Liver (tissue), 9 donors: ENCODE data around the gene JMY. TPM values are rescaled to one million over a fixed set of nuclear protein-coding genes. Genes with fewer than 3 reads are reported as not detected.

Experiments used
- DNase-seq: peaks from one replicate; pipeline ENCODE4 v3.0.0-alpha.2; 2017; ENCODE audit warnings: low spot score
- H3K27ac ChIP-seq, 2 donors: one replicate each; pipeline ENCODE4 v1.7.0; 2013; ENCODE audit warnings: inconsistent platforms in 2 of 2, low read length in 2 of 2, control low read depth in 1 of 2, low read depth in 1 of 2, mild to moderate bottlenecking in 1 of 2
- H3K27me3 ChIP-seq, 4 donors: one replicate each; pipeline versions ENCODE4 v1.6.1 to v1.7.0; 2013; ENCODE audit warnings: low read length in 3 of 4, inconsistent platforms in 1 of 4, mild to moderate bottlenecking in 1 of 4, moderate library complexity in 1 of 4; ENCODE audit not compliant: control insufficient read depth in 4 of 4, insufficient read depth in 4 of 4
- H3K36me3 ChIP-seq, 4 donors: one replicate each; pipeline versions ENCODE4 v1.6.1 to v1.7.0; 2013; ENCODE audit warnings: low read length in 3 of 4, mild to moderate bottlenecking in 3 of 4, low read depth in 1 of 4, moderate library complexity in 1 of 4; ENCODE audit not compliant: control insufficient read depth in 4 of 4, insufficient read depth in 3 of 4
- H3K4me1 ChIP-seq, 4 donors: one replicate each; pipeline versions ENCODE4 v1.6.1 to v1.7.0; 2013; ENCODE audit warnings: low read length in 3 of 4, mild to moderate bottlenecking in 3 of 4, moderate library complexity in 1 of 4; ENCODE audit not compliant: control insufficient read depth in 4 of 4, insufficient read depth in 4 of 4
- H3K4me3 ChIP-seq, 3 donors: one replicate each; pipeline versions ENCODE4 v1.6.1 to v1.7.0; 2013; ENCODE audit warnings: low read length in 3 of 3, control low read depth in 1 of 3, low read depth in 1 of 3, mild to moderate bottlenecking in 1 of 3
- H3K9ac ChIP-seq, 2 donors: one replicate each; pipeline ENCODE4 v1.7.0; 2013; ENCODE audit warnings: low read length in 2 of 2, mild to moderate bottlenecking in 2 of 2, moderate library complexity in 2 of 2, control low read depth in 1 of 2, low read depth in 1 of 2
- H3K9me3 ChIP-seq, 4 donors: one replicate each; pipeline versions ENCODE4 v1.6.1 to v1.7.0; 2013; ENCODE audit warnings: low read length in 3 of 4; ENCODE audit not compliant: control insufficient read depth in 4 of 4
- EGR1 ChIP-seq, 2 donors: IDR thresholded peaks; 2 replicates each; pipeline ENCODE4 v1.6.1; 2016 to 2018; ENCODE audit warnings: antibody characterized with exemption in 2 of 2, low read depth in 2 of 2
- FOXA1 ChIP-seq: IDR thresholded peaks from 2 replicates; pipeline ENCODE4 v1.6.1; 2016; ENCODE audit warnings: antibody characterized with exemption
- FOXA2 ChIP-seq: IDR thresholded peaks from 2 replicates; pipeline ENCODE4 v1.6.1; 2016; ENCODE audit warnings: antibody characterized with exemption
- GABPA ChIP-seq, 2 donors: IDR thresholded peaks in 1 of 2; conservative IDR thresholded peaks in 1 of 2; 2 replicates each; pipeline ENCODE4 v1.6.1; 2016; ENCODE audit warnings: antibody characterized with exemption in 2 of 2, mild to moderate bottlenecking in 1 of 2, moderate library complexity in 1 of 2
- HNF4A ChIP-seq, 2 donors: conservative IDR thresholded peaks; 2 replicates each; pipeline ENCODE4 v1.6.1; 2016; ENCODE audit warnings: antibody characterized with exemption in 2 of 2, mild to moderate bottlenecking in 2 of 2
- HNF4G ChIP-seq: IDR thresholded peaks from 2 replicates; pipeline ENCODE4 v1.6.1; 2016; ENCODE audit warnings: antibody characterized with exemption
- JUND ChIP-seq, 2 donors: IDR thresholded peaks; 2 replicates each; pipeline ENCODE4 v1.6.1; 2016; ENCODE audit warnings: antibody characterized with exemption in 2 of 2
- NR2F2 ChIP-seq: IDR thresholded peaks from 2 replicates; pipeline ENCODE4 v1.6.1; 2016; ENCODE audit warnings: antibody characterized with exemption
- RAD21 ChIP-seq, 2 donors: IDR thresholded peaks; 2 replicates each; pipeline ENCODE4 v1.6.1; 2016; ENCODE audit warnings: antibody characterized with exemption in 2 of 2, mild to moderate bottlenecking in 2 of 2
- RXRA ChIP-seq, 2 donors: IDR thresholded peaks; 2 replicates each; pipeline ENCODE4 v1.6.1; 2017 to 2018; ENCODE audit warnings: antibody characterized with exemption in 2 of 2, mild to moderate bottlenecking in 1 of 2
- SP1 ChIP-seq: IDR thresholded peaks from 2 replicates; pipeline ENCODE4 v1.6.1; 2018; ENCODE audit warnings: antibody characterized with exemption, mild to moderate bottlenecking
- TAF1 ChIP-seq: conservative IDR thresholded peaks from 2 replicates; pipeline ENCODE4 v1.6.1; 2016; ENCODE audit warnings: antibody characterized with exemption, mild to moderate bottlenecking
- YY1 ChIP-seq: IDR thresholded peaks from 2 replicates; pipeline ENCODE4 v1.6.1; 2016; ENCODE audit warnings: antibody characterized with exemption, mild to moderate bottlenecking
- WGBS: extraction: QIAGEN DNeasy Blood & Tissue Kit; methylation state at CpG from one replicate; pipeline ENCODE4 v1.1.7; 2013; 5-methylcytosine and 5-hydroxymethylcytosine counted together
- polyA plus RNA-seq, 2 donors: library from polyadenylated mRNA; stranded (reverse) in 1 of 2; unstranded in 1 of 2; fragments of 200-250 nt in 1 of 2; fragments of >200 nt in 1 of 2; fragmentation: Nextera tagmentation in 1 of 2; extraction: Ambion mirVana in 1 of 2; gene quantifications; one replicate each; pipeline versions ENCODE4 v1.2.1 to v1.2.3, GENCODE V29; 2013 to 2015
- total RNA-seq, 2 donors: library from RNA; depleted of rRNA; stranded (reverse); fragments of >200 nt; gene quantifications; one replicate each; pipeline ENCODE4 v1.2.3, GENCODE V29; 2014
- TF ChIP-seq, protein P1 (sequence below): IDR thresholded peaks from 2 replicates; pipeline ENCODE4 v1.6.1; 2016; ENCODE audit warnings: antibody characterized with exemption
- TF ChIP-seq, protein P2 (sequence below): fragments of 150-350 bp; IDR thresholded peaks from 2 replicates; pipeline ENCODE4 v1.5.1; 2017; ENCODE audit warnings: improper control_type of control experiment, low read depth, low read length; ENCODE audit not compliant: missing input control
- TF ChIP-seq, protein P3 (sequence below): IDR thresholded peaks from 2 replicates; pipeline ENCODE4 v1.6.1; 2016; ENCODE audit warnings: antibody characterized with exemption
- TF ChIP-seq, protein P4 (sequence below): IDR thresholded peaks from 2 replicates; pipeline ENCODE4 v1.6.1; 2016; ENCODE audit warnings: antibody characterized with exemption
- TF ChIP-seq, protein P5 (sequence below): IDR thresholded peaks from 2 replicates; pipeline ENCODE4 v1.6.1; 2016; ENCODE audit warnings: antibody characterized with exemption, mild to moderate bottlenecking
- donor health status: healthy.
- donor health status: healthy.
- donor health status: healthy.
- donor health status: healthy.
- donor health status: healthy.

The JMY gene
- total and polyA plus RNA-seq, 4 donors = 2.4 to 9.7 (median 6.2) TPM

DNA sequence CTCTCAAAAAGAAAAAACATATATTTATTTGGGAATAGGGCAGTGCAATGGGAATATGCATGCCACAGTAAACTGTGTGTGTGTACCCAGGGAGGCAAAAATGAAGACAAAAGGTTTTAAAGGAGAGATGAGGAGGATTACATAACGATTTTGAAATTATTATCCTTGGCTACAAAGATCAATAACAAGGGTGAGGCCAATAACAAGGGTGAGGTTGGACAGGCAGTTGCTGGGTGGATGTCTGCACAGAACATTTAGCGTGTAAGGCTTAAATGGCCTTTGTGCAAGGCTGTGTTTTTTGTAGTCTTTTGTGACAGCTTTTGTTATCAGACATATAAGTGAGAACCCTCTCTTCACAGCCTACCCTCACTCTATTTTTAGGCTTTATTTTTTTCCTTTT, 114.0 kb downstream of the JMY start:
- Histone ChIP-seq H3K27me3 (no peaks in the 10 kb centered on the region), H3K36me3 (no peaks in the 10 kb centered on the region), H3K9me3 (no peaks in the 10 kb centered on the region), H3K9ac (no peak overlapping the region), H3K4me1 (no peaks in the 10 kb centered on the region), H3K27ac (no peak overlapping the region), H3K4me3 (no peak overlapping the region)
- 82% methylated on average over 2 of the region's 2 CpGs for WGBS
- no peak for DNase-seq
- no peak for TF ChIP-seq FOXA2
- no peak for TF ChIP-seq GABPA (IDR thresholded peaks at IDR 0.05 in 1 of 2, conservative IDR thresholded peaks at IDR 0.05 in 1 of 2)
- no peak for TF ChIP-seq EGR1 (IDR thresholded peaks at IDR 0.05; ENCODE audit: low read depth in 2 of 2)
- no peak for TF ChIP-seq SP1
- TF ChIP-seq NR2F2 = no peak
- TF ChIP-seq, protein P1, sequence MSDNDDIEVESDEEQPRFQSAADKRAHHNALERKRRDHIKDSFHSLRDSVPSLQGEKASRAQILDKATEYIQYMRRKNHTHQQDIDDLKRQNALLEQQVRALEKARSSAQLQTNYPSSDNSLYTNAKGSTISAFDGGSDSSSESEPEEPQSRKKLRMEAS = no peak
- TF ChIP-seq, protein P2, sequence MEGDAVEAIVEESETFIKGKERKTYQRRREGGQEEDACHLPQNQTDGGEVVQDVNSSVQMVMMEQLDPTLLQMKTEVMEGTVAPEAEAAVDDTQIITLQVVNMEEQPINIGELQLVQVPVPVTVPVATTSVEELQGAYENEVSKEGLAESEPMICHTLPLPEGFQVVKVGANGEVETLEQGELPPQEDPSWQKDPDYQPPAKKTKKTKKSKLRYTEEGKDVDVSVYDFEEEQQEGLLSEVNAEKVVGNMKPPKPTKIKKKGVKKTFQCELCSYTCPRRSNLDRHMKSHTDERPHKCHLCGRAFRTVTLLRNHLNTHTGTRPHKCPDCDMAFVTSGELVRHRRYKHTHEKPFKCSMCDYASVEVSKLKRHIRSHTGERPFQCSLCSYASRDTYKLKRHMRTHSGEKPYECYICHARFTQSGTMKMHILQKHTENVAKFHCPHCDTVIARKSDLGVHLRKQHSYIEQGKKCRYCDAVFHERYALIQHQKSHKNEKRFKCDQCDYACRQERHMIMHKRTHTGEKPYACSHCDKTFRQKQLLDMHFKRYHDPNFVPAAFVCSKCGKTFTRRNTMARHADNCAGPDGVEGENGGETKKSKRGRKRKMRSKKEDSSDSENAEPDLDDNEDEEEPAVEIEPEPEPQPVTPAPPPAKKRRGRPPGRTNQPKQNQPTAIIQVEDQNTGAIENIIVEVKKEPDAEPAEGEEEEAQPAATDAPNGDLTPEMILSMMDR = no peak
- TF ChIP-seq, protein P3, sequence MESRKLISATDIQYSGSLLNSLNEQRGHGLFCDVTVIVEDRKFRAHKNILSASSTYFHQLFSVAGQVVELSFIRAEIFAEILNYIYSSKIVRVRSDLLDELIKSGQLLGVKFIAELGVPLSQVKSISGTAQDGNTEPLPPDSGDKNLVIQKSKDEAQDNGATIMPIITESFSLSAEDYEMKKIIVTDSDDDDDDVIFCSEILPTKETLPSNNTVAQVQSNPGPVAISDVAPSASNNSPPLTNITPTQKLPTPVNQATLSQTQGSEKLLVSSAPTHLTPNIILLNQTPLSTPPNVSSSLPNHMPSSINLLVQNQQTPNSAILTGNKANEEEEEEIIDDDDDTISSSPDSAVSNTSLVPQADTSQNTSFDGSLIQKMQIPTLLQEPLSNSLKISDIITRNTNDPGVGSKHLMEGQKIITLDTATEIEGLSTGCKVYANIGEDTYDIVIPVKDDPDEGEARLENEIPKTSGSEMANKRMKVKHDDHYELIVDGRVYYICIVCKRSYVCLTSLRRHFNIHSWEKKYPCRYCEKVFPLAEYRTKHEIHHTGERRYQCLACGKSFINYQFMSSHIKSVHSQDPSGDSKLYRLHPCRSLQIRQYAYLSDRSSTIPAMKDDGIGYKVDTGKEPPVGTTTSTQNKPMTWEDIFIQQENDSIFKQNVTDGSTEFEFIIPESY = no peak
- TF ChIP-seq HNF4G = no peak
- no peak for TF ChIP-seq FOXA1
- TF ChIP-seq RAD21 (IDR thresholded peaks at IDR 0.05) = no peak
- no peak for TF ChIP-seq YY1
- TF ChIP-seq TAF1 = no peak
- TF ChIP-seq RXRA (IDR thresholded peaks at IDR 0.05) = no peak
- no peak for TF ChIP-seq HNF4A (conservative IDR thresholded peaks at IDR 0.05)
- TF ChIP-seq, protein P4, sequence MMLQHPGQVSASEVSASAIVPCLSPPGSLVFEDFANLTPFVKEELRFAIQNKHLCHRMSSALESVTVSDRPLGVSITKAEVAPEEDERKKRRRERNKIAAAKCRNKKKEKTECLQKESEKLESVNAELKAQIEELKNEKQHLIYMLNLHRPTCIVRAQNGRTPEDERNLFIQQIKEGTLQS = no peak
- TF ChIP-seq, protein P5, sequence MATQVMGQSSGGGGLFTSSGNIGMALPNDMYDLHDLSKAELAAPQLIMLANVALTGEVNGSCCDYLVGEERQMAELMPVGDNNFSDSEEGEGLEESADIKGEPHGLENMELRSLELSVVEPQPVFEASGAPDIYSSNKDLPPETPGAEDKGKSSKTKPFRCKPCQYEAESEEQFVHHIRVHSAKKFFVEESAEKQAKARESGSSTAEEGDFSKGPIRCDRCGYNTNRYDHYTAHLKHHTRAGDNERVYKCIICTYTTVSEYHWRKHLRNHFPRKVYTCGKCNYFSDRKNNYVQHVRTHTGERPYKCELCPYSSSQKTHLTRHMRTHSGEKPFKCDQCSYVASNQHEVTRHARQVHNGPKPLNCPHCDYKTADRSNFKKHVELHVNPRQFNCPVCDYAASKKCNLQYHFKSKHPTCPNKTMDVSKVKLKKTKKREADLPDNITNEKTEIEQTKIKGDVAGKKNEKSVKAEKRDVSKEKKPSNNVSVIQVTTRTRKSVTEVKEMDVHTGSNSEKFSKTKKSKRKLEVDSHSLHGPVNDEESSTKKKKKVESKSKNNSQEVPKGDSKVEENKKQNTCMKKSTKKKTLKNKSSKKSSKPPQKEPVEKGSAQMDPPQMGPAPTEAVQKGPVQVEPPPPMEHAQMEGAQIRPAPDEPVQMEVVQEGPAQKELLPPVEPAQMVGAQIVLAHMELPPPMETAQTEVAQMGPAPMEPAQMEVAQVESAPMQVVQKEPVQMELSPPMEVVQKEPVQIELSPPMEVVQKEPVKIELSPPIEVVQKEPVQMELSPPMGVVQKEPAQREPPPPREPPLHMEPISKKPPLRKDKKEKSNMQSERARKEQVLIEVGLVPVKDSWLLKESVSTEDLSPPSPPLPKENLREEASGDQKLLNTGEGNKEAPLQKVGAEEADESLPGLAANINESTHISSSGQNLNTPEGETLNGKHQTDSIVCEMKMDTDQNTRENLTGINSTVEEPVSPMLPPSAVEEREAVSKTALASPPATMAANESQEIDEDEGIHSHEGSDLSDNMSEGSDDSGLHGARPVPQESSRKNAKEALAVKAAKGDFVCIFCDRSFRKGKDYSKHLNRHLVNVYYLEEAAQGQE = no peak
- TF ChIP-seq JUND (IDR thresholded peaks at IDR 0.05) = no peak
